Activated CD4-positive, alpha-beta T cell treated with anti-CD3 and anti-CD28 coated beads, Interleukin-2, amount 50 U/mL, for 24 hours (primary cell): Measurements from ENCODE around the gene OR8B3.

Source experiments
- DNase-seq, 2 donors: peaks; one replicate each; pipeline ENCODE4 v3.0.0-alpha.2; 2020; ENCODE audit warnings: low read depth in 1 of 2, low spot score in 1 of 2

OR8B3 gene

DNA sequence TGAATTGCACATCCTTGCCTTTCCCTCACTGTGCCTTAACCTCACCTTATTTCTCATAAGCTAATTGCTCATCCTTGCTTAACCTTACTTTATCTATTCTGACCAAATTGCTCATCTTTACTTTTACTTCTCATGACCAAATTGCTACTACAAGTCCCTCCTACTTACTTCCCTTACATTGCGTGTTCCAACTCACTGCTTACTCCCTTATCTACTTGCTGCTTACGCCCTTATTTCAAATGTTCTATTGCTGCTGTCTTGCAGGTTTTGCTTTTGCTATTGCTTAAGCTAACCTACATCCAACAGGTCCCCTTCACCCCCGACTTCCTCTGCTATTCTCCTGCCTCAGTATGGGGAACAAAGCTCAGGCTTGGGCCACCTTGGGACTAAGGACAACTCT, 22.5 kb downstream of the OR8B3 start:
- no peak for DNase-seq

DNA sequence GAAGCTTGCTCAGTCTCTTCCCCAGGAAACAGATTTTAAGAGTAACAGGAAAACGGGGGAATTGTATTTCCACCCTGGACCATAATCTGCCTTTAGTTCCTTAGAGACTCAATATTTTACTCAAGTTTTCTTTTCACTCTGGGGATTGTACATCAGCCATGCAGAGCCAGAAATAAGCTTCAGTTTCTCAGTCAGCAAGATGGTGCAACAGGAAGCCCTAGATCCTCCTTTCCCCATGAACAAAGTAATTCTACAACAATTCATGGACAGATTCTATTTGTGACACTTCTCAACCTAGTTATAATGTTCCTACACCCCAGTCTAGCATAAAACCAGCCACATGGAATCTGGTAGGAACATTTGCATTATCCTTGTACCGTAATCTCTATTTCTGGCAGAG, 39.3 kb downstream of the OR8B3 start:
- no peak for DNase-seq

DNA sequence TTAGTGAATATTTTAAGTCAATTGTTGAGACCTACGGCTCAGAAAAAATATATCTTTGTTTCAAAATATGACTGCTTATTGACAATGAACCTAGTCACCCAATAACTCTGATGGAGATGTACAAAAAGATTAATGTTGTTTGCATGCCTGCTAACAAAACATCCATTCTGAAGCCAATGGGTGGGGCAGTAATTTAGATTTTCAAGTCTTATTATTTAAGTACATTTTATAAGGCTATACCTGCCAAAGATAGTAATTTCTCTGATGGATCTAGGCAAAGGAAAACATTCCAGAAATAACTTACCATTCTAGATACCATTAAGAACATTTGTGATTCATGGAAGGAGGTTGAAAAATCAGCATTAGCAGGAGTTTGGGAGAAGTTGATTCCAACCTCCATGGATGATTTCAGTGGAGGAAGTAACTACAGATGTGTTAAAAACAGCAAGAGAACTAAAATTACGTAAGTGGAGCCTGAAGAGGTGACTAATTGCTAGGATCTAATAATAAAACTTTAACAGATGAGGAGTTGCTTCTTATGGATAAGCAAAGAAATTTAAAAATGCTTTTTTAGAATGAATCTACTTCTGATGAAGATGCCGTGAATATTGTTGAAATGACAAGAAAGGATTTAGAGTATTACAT, 52.4 kb downstream of the OR8B3 start:
- no peak for DNase-seq
